Upper lobe of right lung (tissue), 1 donor: ENCODE data around the gene SCP2. TPM values are rescaled to one million over a fixed set of nuclear protein-coding genes. Genes with fewer than 3 reads are reported as not detected.

Experiments used
- ATAC-seq: fragments of 200-7000 bp; cut with Tn5 transposase; one replicate; pipeline ENCODE4 v1.9.1; 2020; ENCODE audit warnings: mild to moderate bottlenecking, moderate library complexity
- DNase-seq: peaks from one replicate; pipeline ENCODE4 v3.0.0-alpha.2; 2020
- H3K27ac ChIP-seq: fragments of 200-600 bp; one replicate; pipeline ENCODE4 v1.8.0; 2022
- H3K27me3 ChIP-seq: fragments of 200-600 bp; one replicate; pipeline ENCODE4 v1.8.0; 2022; ENCODE audit warnings: mild to moderate bottlenecking
- H3K36me3 ChIP-seq: fragments of 200-600 bp; one replicate; pipeline ENCODE4 v1.8.0; 2022
- H3K4me1 ChIP-seq: fragments of 200-600 bp; one replicate; pipeline ENCODE4 v1.8.0; 2022
- H3K4me3 ChIP-seq: fragments of 200-600 bp; one replicate; pipeline ENCODE4 v1.8.0; 2022; ENCODE audit warnings: mild to moderate bottlenecking
- H3K9me3 ChIP-seq: fragments of 200-600 bp; one replicate; pipeline ENCODE4 v1.8.0; 2022
- intact Hi-C: fragments of 100-400 bp; cut with DNase I; formaldehyde crosslinking; loops from one replicate; pipeline ENCODE4 v1.11.0; 2022
- total RNA-seq: library from RNA; stranded (reverse); fragmentation: NEBNext Ultra II Directional; extraction: Animal tissue kit (Norgen Biotek cat#: 25700); gene quantifications from one replicate; pipeline ENCODE4 v1.2.1, GENCODE V29; 2021
- TF ChIP-seq, protein P1 (sequence below): fragments of 200-600 bp; IDR thresholded peaks from one replicate; pipeline ENCODE4 v1.8.0; 2022; ENCODE audit warnings: antibody characterized with exemption
- donor health status: DM: no; HTN: yes; CAD: no; lungs with severe emphysema.

The SCP2 gene
- total RNA-seq, 1 donor from 2014 or later: 140 TPM

DNA sequence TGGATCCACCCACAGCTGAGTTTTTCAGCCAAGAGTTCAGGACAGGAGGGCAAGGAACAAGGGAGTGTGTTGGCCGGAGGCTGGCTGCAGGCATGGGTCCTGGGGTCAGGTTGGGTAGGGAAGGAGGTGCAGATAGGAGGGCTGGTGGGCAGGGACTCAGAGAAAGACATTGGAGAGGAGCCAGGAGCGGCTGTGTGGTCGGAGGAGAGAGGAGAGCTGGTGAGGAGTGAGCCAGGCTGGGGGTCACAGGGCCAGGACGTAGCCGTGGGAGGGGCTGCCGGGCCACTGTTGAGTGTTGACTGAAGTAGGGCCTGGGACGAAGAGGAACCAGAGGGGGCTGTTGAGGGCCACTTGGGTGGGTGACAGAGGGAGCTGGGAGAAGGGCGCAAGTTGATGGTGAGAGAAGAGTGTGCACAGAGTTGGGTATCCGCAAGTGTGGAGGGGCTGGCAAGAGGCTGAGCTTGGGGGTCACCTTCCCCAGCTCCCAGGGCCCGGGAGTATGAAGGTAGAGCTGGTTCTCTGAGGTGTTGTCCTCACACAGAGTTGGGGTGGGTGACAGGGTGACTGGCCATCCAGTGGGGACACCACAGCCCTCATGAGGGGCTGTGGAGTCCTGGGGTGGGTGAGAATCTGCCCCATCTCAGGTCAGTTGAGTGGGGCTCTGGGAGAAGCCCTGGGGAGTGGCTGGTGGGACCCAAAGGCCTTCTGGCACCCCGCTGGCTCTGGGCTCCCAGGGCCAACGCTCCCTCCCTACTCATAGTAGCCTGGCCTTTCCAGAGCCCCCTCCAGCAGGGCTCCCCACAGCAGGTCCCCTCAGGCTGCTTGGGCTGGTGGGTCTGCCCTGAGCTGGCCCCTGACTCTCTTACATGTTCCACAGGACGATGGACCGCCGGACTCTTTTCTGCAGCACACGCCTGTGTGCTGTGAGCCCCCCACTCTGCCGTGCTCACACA is 156.8 kb downstream of the SCP2 start:
- TF ChIP-seq, protein P1, sequence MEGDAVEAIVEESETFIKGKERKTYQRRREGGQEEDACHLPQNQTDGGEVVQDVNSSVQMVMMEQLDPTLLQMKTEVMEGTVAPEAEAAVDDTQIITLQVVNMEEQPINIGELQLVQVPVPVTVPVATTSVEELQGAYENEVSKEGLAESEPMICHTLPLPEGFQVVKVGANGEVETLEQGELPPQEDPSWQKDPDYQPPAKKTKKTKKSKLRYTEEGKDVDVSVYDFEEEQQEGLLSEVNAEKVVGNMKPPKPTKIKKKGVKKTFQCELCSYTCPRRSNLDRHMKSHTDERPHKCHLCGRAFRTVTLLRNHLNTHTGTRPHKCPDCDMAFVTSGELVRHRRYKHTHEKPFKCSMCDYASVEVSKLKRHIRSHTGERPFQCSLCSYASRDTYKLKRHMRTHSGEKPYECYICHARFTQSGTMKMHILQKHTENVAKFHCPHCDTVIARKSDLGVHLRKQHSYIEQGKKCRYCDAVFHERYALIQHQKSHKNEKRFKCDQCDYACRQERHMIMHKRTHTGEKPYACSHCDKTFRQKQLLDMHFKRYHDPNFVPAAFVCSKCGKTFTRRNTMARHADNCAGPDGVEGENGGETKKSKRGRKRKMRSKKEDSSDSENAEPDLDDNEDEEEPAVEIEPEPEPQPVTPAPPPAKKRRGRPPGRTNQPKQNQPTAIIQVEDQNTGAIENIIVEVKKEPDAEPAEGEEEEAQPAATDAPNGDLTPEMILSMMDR: no peak
- Histone ChIP-seq H3K36me3 (no peaks in the 10 kb centered on the region), H3K27me3 (no peaks in the 10 kb centered on the region), H3K9me3 (no peaks in the 10 kb centered on the region), H3K27ac (no peak overlapping the region), H3K4me3 (no peak overlapping the region), H3K4me1 (no peaks in the 10 kb centered on the region)
- ATAC-seq (no peak), DNase-seq (no peak)
- intact Hi-C loops: no loop called here

DNA sequence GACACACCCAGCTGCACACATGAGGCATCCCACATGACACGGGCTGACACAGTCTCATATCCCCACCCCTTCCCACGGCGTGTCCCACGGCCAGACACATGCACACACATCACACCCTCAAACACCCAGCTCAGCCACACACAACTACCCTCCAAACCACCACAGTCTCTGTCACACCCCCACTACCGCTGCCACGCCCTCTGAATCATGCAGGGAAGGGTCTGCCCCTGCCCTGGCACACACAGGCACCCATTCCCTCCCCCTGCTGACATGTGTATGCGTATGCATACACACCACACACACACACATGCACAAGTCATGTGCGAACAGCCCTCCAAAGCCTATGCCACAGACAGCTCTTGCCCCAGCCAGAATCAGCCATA is 157.5 kb downstream of the SCP2 start:
- no peak overlapping the region for H3K27ac ChIP-seq
- no peak overlapping the region for H3K4me3 ChIP-seq
- no peaks in the 10 kb centered on the region for H3K9me3 ChIP-seq
- H3K4me1 ChIP-seq: no peaks in the 10 kb centered on the region
- ATAC-seq (no peak), DNase-seq (no peak)
- intact Hi-C loops: no loop called here
- H3K36me3 ChIP-seq: no peaks in the 10 kb centered on the region
- H3K27me3 ChIP-seq: no peaks in the 10 kb centered on the region
- TF ChIP-seq, protein P1: no peak

DNA sequence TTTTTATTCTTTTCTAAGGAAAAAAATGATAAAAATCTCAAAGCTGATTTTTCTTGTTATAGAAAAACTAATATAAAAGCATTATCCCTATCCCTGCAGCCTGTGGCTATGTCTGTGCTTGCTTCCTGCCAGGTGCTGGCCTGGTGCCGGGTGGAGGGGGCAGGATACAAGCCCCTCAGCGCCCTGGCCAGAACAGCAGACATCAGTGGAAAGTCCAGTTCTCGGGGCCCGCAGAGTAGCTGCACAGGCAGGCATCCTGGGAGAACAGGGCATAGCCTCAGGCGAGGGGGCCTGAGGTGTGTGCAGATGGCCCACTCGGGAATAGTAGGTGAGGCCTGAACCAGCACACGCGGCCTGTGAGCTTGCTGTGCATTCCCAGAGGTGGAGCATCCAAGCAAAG is 158.3 kb downstream of the SCP2 start:
- ATAC-seq (no peak), DNase-seq (no peak)
- H3K36me3 ChIP-seq: no peaks in the 10 kb centered on the region
- H3K27me3 ChIP-seq: no peaks in the 10 kb centered on the region
- TF ChIP-seq, protein P1: no peak
- intact Hi-C loops: no loop called here
- H3K27ac ChIP-seq: no peak overlapping the region
- no peak overlapping the region for H3K4me3 ChIP-seq
- no peaks in the 10 kb centered on the region for H3K9me3 ChIP-seq
- H3K4me1 ChIP-seq: no peaks in the 10 kb centered on the region

DNA sequence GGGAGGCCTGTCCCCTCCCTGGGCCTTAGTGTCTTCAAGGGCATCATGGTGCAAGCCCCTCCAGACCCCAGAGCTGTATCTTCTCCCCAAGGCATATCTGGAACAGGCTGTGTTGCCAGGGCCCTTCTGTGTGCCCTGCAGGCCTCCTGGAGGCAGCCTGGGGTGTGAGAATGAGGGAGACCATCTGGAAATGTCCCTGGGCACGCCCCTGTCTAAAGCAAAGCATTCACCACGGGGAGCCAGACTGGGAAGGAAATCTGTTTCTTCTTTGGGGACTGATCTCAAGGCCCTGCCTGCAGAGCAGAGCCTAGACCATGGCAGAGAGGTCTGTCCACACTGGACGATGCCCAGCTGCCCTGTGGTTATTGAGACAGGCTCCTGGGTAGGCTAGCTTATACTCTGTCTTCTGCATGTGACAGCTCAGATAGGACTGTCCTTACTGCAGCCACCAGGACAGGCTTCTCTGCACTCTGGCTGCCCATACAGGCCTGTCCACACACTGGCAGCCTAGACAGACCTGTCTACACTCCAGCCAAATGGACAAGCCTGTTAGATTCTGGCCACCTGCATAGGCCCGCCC is 159.5 kb downstream of the SCP2 start:
- H3K27me3 ChIP-seq: no peaks in the 10 kb centered on the region
- H3K27ac ChIP-seq: no peak overlapping the region
- H3K9me3 ChIP-seq: no peaks in the 10 kb centered on the region
- ATAC-seq (peak; percentile 2), DNase-seq (no peak)
- TF ChIP-seq, protein P1: no peak
- peaks cover 10% of the 10 kb centered on the region for H3K4me1 ChIP-seq
- intact Hi-C loops: no loop called here
- no peak overlapping the region for H3K4me3 ChIP-seq
- H3K36me3 ChIP-seq: no peaks in the 10 kb centered on the region

DNA sequence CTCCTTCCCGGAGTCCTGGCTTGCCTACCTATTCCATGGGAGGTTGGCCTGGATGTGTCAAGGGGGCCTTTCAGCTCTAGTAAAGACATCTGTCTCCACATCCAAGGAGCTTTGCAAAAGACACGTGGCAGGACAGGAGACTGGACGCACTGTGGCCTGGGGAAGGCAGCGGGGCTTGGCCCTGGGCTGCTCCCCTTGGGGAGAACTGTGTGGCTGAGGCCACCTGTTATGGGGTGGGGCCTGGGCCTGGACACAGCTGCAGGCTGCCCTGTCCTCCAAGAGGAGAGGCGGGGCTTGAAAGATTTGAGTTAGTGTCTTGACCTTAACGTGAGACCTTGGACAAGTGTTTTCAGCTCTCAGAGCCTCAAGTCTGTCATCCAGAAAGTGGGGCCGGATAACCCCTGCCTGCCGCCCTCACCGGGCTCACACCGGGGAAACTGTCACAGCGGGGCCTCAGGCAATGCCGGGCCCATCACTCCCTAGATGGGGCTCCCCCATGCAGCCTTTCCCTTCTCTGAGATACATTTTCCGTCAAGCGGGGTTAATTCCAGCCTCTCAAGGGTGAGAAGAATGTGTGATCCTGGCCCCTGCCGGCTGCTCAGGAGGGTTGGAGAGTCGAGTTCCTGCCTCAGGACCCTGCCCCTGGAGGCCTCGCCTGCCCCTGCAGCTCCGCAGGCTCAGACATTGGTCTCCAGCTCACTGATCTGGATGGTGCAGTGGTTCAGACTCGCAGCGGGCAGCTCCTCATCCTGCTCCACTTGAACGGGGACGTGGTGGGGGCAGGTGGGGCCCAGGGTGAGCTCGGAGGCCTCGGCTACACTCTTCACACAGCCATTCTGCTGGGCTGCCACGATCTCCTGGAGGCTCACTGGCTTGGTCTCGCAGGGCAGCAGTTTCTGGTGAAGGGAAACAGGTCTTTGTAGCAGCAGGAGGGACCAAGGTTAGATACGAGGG is 160.5 kb downstream of the SCP2 start:
- no peaks in the 10 kb centered on the region for H3K27me3 ChIP-seq
- H3K4me3 ChIP-seq: no peak overlapping the region
- TF ChIP-seq, protein P1: no peak
- H3K36me3 ChIP-seq: no peaks in the 10 kb centered on the region
- no peak for DNase-seq
- no peak for ATAC-seq
- H3K4me1 ChIP-seq: peaks cover 10% of the 10 kb centered on the region
- H3K9me3 ChIP-seq: no peaks in the 10 kb centered on the region
- no peak overlapping the region for H3K27ac ChIP-seq
- intact Hi-C loops: no loop called here
